Smooth muscle cell (in vitro differentiated cells): Measurements from ENCODE around the gene CCSER1. TPM values are rescaled to one million over a fixed set of nuclear protein-coding genes. Genes with fewer than 3 reads are reported as not detected.

ENCODE experiments used
- DNase-seq: peaks from one replicate; lab custom pipeline; 2025; ENCODE audit not compliant: unreplicated experiment; lab: John Stamatoyannopoulos, UW
- H2AFZ ChIP-seq: fragments of 200-600 bp; sonication (generic); 2 replicates; pipeline ENCODE4 v1.6.0; 2016; ENCODE audit warnings: antibody characterized with exemption, low read depth, mild to moderate bottlenecking
- H3F3A ChIP-seq: fragments of 200-600 bp; sonication (generic); 2 replicates; pipeline ENCODE4 v1.6.0; 2017; ENCODE audit warnings: antibody characterized with exemption, low read depth
- H3K27ac ChIP-seq: fragments of 200-600 bp; sonication (generic); 2 replicates; pipeline ENCODE4 v1.5.1; 2016; ENCODE audit warnings: low read depth, mild to moderate bottlenecking
- H3K27me3 ChIP-seq: fragments of 200-600 bp; sonication (generic); 2 replicates; pipeline ENCODE4 v1.6.1; 2016; ENCODE audit warnings: low read depth, mild to moderate bottlenecking
- H3K36me3 ChIP-seq: fragments of 200-600 bp; sonication (generic); 2 replicates; pipeline ENCODE4 v1.5.1; 2016; ENCODE audit warnings: low read depth
- H3K4me1 ChIP-seq: fragments of 200-600 bp; sonication (generic); 2 replicates; pipeline ENCODE4 v1.5.1; 2016; ENCODE audit warnings: low read depth
- H3K4me2 ChIP-seq: fragments of 200-600 bp; sonication (generic); 2 replicates; pipeline ENCODE4 v1.6.0; 2016; ENCODE audit warnings: mild to moderate bottlenecking
- H3K4me3 ChIP-seq: fragments of 200-600 bp; sonication (generic); 2 replicates; pipeline ENCODE4 v1.5.1; 2016; ENCODE audit warnings: mild to moderate bottlenecking
- H3K79me2 ChIP-seq: fragments of 200-600 bp; sonication (generic); 2 replicates; pipeline ENCODE4 v1.6.0; 2016; ENCODE audit warnings: low read depth, mild to moderate bottlenecking
- H3K9ac ChIP-seq: fragments of 200-600 bp; sonication (generic); 2 replicates; pipeline ENCODE4 v1.6.0; 2016; ENCODE audit warnings: low read depth
- H3K9me3 ChIP-seq: fragments of 200-600 bp; sonication (generic); replicated peaks from 2 replicates; pipeline ENCODE4 v1.5.1; 2016; ENCODE audit warnings: low read depth
- H4K20me1 ChIP-seq: fragments of 200-600 bp; sonication (generic); 2 replicates; pipeline ENCODE4 v1.6.0; 2016; ENCODE audit warnings: low read depth
- WGBS: methylation state at CpG from one replicate; pipeline ENCODE4 v1.1.7; 2016; ENCODE audit warnings: low lambda C conversion rate; 5-methylcytosine and 5-hydroxymethylcytosine counted together
- polyA plus RNA-seq: library from polyadenylated mRNA; unstranded; fragments of >200 nt; fragmentation: Nextera tagmentation; extraction: Ambion mirVana; gene quantifications from 2 replicates; pipeline ENCODE4 v1.2.1, GENCODE V29; 2016
- total RNA-seq: library from RNA; depleted of rRNA; stranded (reverse); fragments of >200 nt; gene quantifications from 2 replicates; pipeline ENCODE4 v1.2.3, GENCODE V29; 2014
- TF ChIP-seq, protein P1 (sequence below): fragments of 200-600 bp; sonication (generic); IDR thresholded peaks from 2 replicates; pipeline ENCODE4 v1.5.1; 2017; ENCODE audit warnings: borderline replicate concordance, mild to moderate bottlenecking, antibody characterized with exemption; ENCODE audit not compliant: insufficient read depth, poor library complexity, severe bottlenecking

The CCSER1 gene
- total and polyA plus RNA-seq, 2 experiments from 2014 or later = 0.76 TPM; not detected in 1

DNA sequence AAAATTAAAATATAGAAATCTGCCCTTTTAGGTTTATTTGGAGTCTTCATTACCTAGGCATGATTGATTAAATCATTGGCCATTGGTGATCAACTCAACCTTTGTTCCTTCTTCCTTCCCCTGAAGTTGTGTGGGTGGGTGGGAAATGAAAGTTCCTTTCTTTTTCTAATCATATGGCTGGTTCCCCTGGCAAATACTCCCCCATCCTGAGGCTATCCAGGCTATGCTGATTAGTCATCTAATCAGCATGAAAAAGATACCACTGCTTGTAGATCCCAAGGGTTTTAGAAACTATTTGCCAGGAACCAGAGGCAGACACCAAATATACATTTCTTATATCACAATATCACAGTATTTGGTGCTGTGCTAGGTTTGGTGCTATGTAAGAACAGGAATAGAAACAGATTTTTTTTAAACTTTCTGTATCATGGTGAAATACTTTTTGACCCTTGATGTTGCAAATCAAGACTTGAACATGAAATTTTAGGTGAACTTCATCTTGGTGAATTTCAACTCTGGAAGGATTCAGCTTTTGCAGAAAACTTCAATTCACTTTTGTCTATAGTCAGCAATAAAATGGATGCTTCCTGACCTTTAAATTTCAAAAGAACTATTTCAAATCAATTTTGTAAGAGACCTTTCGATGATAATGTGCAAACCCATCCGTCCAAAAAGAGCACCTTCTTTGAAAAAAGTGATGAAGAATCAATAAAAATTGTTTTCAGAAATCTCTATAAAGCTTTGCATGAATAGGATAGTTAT lies 71.1 kb downstream of the CCSER1 start:
- TF ChIP-seq, protein P1, sequence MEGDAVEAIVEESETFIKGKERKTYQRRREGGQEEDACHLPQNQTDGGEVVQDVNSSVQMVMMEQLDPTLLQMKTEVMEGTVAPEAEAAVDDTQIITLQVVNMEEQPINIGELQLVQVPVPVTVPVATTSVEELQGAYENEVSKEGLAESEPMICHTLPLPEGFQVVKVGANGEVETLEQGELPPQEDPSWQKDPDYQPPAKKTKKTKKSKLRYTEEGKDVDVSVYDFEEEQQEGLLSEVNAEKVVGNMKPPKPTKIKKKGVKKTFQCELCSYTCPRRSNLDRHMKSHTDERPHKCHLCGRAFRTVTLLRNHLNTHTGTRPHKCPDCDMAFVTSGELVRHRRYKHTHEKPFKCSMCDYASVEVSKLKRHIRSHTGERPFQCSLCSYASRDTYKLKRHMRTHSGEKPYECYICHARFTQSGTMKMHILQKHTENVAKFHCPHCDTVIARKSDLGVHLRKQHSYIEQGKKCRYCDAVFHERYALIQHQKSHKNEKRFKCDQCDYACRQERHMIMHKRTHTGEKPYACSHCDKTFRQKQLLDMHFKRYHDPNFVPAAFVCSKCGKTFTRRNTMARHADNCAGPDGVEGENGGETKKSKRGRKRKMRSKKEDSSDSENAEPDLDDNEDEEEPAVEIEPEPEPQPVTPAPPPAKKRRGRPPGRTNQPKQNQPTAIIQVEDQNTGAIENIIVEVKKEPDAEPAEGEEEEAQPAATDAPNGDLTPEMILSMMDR = no peak

DNA sequence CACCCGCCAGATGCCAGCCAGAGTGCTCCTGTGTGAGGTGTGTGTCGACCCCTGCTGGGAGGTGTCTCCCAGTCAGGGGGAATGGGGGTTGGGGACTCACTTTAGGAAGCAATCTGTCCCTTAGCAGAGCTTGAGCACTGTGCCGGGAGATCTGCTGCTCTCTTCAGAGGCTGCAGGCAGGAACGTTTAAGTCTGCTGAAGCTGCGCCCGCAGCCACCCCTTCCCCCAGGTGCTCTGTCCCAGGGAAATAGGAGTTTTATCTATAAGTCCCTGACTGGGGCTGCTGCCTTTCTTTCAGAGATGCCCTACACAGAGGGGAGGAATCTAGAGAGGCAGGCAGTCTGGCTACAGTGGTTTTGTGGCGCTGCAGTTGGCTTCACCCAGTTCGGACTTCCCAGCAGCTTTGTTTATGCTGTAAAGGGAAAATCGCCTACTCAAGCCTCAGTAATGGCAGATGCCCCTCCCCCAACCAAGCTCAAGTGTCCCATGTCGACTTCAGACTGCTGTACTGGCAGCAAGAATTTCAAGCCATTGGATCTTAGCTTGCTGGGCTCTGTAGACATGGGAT lies 80.8 kb downstream of the CCSER1 start:
- no peaks in the 10 kb centered on the region for H3K79me2 ChIP-seq
- no peaks in the 10 kb centered on the region for H3K9me3 ChIP-seq
- H3K27me3 ChIP-seq = no peaks in the 10 kb centered on the region
- no peaks in the 10 kb centered on the region for H4K20me1 ChIP-seq
- no peaks in the 10 kb centered on the region for H3K36me3 ChIP-seq
- no peak overlapping the region for H3K4me3 ChIP-seq
- TF ChIP-seq, protein P1 = no peak
- no peak overlapping the region for H3K4me2 ChIP-seq
- WGBS = 57% methylated on average over 10 of the region's 10 CpGs
- no peak overlapping the region for H2AFZ ChIP-seq
- no peak for DNase-seq
- no peaks in the 10 kb centered on the region for H3K4me1 ChIP-seq
- no peak overlapping the region for H3K9ac ChIP-seq
- no peak overlapping the region for H3K27ac ChIP-seq
- no peaks in the 10 kb centered on the region for H3F3A ChIP-seq

More for the DNA sequence above, 71.1 kb downstream of the CCSER1 start:
- Histone ChIP-seq H3F3A (no peaks in the 10 kb centered on the region), H2AFZ (no peak overlapping the region), H3K4me1 (peaks cover 5% of the 10 kb centered on the region), H3K27me3 (no peaks in the 10 kb centered on the region), H4K20me1 (no peaks in the 10 kb centered on the region), H3K4me2 (no peak overlapping the region), H3K9me3 (no peaks in the 10 kb centered on the region), H3K9ac (no peak overlapping the region), H3K4me3 (no peak overlapping the region), H3K36me3 (no peaks in the 10 kb centered on the region), H3K79me2 (no peaks in the 10 kb centered on the region), H3K27ac (no peak overlapping the region)
- no peak for DNase-seq
- WGBS = 92% methylated on average over 2 of the region's 2 CpGs

DNA sequence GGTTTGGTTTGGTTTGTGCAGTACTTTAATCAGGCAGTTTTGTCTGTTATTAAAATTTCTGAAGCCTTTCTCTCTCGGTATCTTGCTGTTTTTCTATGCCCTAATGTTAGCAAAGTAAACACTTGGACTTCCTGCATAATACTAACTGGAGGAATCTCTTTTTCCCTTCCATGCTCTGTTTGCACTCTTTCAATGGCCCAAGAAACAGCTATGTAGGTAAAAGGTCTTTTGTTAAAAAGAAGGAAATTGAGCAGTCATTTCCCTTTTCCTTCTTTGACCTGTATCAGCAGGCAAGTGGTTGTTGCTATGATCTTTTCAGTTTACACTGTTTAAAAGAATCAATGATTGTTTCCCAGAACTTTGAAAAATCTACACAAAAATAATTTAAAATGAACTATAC lies 82.7 kb downstream of the CCSER1 start:
- Histone ChIP-seq H3K79me2 (no peaks in the 10 kb centered on the region), H3F3A (no peaks in the 10 kb centered on the region), H3K27ac (no peak overlapping the region), H3K9me3 (no peaks in the 10 kb centered on the region), H3K4me2 (no peak overlapping the region), H2AFZ (no peak overlapping the region), H3K4me1 (no peaks in the 10 kb centered on the region), H4K20me1 (no peaks in the 10 kb centered on the region), H3K36me3 (no peaks in the 10 kb centered on the region), H3K27me3 (no peaks in the 10 kb centered on the region), H3K9ac (no peak overlapping the region), H3K4me3 (no peak overlapping the region)
- DNase-seq = no peak
- TF ChIP-seq, protein P1 = no peak
- 44% methylated on average over 1 of the region's 1 CpG for WGBS
